ENCODE data around the gene UNC13C.

UNC13C gene

DNA sequence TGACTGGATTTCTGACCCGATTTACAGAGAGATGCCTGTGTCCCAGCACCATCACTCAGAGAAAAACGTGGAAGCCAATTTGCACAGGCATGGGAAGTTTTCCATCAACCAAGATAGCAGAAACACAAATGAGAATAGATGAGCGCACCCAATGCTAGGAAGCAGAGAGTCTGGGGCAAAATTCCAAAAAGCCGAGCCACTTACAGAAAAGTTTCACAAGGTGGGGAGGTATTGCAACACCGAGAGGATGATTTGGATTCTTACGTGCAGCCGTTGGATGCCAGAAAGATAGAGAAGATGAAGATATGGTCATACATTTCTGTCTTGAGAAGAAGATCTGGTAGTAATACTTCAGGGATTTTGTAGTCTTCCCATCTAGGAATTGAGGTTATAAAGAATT is 57.4 kb downstream of the UNC13C start:
- H2BK12ac ChIP-seq (ENCODE audit: low read length) = no peak overlapping the region
- no peak overlapping the region for H4K8ac ChIP-seq (ENCODE audit: low read depth, low read length)
- no peak overlapping the region for H3K4me2 ChIP-seq (ENCODE audit: low read length)
- no peak overlapping the region for H3K4ac ChIP-seq (ENCODE audit: low read depth, low read length)
- no peak overlapping the region for H3K27ac ChIP-seq (ENCODE audit: low read depth, low read length)
- H3K23ac ChIP-seq (ENCODE audit: low read length) = no peak overlapping the region
- H3K9ac ChIP-seq (ENCODE audit: low read length) = no peak overlapping the region
- H3K9me3 ChIP-seq (ENCODE audit: insufficient read depth, low read depth, low read length) = no peaks in the 10 kb centered on the region
- no peak overlapping the region for H3K4me3 ChIP-seq (ENCODE audit: low read depth, low read length)
- H2BK5ac ChIP-seq (ENCODE audit: low read depth, low read length, poor library complexity) = no peak overlapping the region
- no peaks in the 10 kb centered on the region for H3K4me1 ChIP-seq (ENCODE audit: control insufficient read depth in 1 of 2, insufficient read depth in 2 of 2, low read length in 2 of 2)
- no peak overlapping the region for H2BK120ac ChIP-seq (ENCODE audit: insufficient read depth, low read length, poor library complexity)
- no peak overlapping the region for H4K91ac ChIP-seq (ENCODE audit: low read depth, low read length)
- DNase-seq = peak; percentile 79 to 93
- WGBS (ENCODE audit: extremely low coverage, insufficient coverage, insufficient read length) = no CpG with 5 or more reads among the region's 7 CpGs
- H3K14ac ChIP-seq (ENCODE audit: low read length) = no peak overlapping the region
- no peaks in the 10 kb centered on the region for H3K79me1 ChIP-seq (ENCODE audit: low read length)
- H2AFZ ChIP-seq (ENCODE audit: insufficient read depth, low read length, poor library complexity) = no peak overlapping the region
- no peak overlapping the region for H2AK5ac ChIP-seq (ENCODE audit: low read length)
- no peaks in the 10 kb centered on the region for H3K36me3 ChIP-seq (ENCODE audit: control insufficient read depth in 1 of 2, insufficient read depth in 2 of 2, low read length in 2 of 2)
- no peaks in the 10 kb centered on the region for H3K79me2 ChIP-seq (ENCODE audit: control insufficient read depth, insufficient read depth, low read length, poor library complexity)
- no peak overlapping the region for H3K18ac ChIP-seq (ENCODE audit: low read length)
- H3K27me3 ChIP-seq (ENCODE audit: insufficient read depth, low read length) = no peaks in the 10 kb centered on the region
- H4K12ac ChIP-seq (ENCODE audit: low read depth, low read length) = no peak overlapping the region

DNA sequence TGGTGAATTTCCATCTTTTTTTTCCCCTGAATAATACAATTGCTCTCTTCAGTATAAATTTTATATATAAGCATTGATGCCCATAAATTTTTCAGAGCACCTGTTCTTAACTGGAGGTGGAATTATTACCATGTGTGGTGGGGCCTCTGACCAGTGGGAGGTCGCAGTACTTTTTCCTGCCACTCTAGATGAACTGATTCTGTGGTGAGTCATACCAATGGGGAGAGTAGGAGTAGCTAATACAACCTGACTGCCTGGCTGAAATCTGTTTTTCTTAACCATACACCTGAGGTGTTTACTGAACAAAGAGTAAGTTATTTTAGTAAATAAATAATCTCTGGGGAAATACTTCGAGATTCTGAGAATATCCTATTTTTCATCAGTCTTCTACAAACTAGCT is 67.2 kb downstream of the UNC13C start:
- Histone ChIP-seq H4K8ac (ENCODE audit: low read depth, low read length) (no peak overlapping the region), H3K79me2 (ENCODE audit: control insufficient read depth, insufficient read depth, low read length, poor library complexity) (no peaks in the 10 kb centered on the region), H2AK5ac (ENCODE audit: low read length) (no peak overlapping the region), H3K23ac (ENCODE audit: low read length) (no peak overlapping the region), H2AFZ (ENCODE audit: insufficient read depth, low read length, poor library complexity) (no peak overlapping the region), H3K9ac (ENCODE audit: low read length) (no peak overlapping the region), H3K27ac (ENCODE audit: low read depth, low read length) (no peak overlapping the region), H3K4ac (ENCODE audit: low read depth, low read length) (no peak overlapping the region), H3K27me3 (ENCODE audit: insufficient read depth, low read length) (no peaks in the 10 kb centered on the region), H4K12ac (ENCODE audit: low read depth, low read length) (no peak overlapping the region), H3K4me1 (ENCODE audit: control insufficient read depth in 1 of 2, insufficient read depth in 2 of 2, low read length in 2 of 2) (no peaks in the 10 kb centered on the region), H2BK120ac (ENCODE audit: insufficient read depth, low read length, poor library complexity) (no peak overlapping the region), H2BK5ac (ENCODE audit: low read depth, low read length, poor library complexity) (no peak overlapping the region), H4K91ac (ENCODE audit: low read depth, low read length) (no peak overlapping the region), H2BK12ac (ENCODE audit: low read length) (no peak overlapping the region), H3K79me1 (ENCODE audit: low read length) (no peaks in the 10 kb centered on the region), H3K14ac (ENCODE audit: low read length) (no peak overlapping the region), H3K18ac (ENCODE audit: low read length) (no peak overlapping the region), H3K36me3 (ENCODE audit: control insufficient read depth in 1 of 2, insufficient read depth in 2 of 2, low read length in 2 of 2) (no peaks in the 10 kb centered on the region), H3K4me3 (ENCODE audit: low read depth, low read length) (no peak overlapping the region), H3K9me3 (ENCODE audit: insufficient read depth, low read depth, low read length) (no peaks in the 10 kb centered on the region), H3K4me2 (ENCODE audit: low read length) (no peak overlapping the region)
- WGBS (ENCODE audit: extremely low coverage, insufficient coverage, insufficient read length) = no CpG with 5 or more reads among the region's 2 CpGs
- DNase-seq = no peak

DNA sequence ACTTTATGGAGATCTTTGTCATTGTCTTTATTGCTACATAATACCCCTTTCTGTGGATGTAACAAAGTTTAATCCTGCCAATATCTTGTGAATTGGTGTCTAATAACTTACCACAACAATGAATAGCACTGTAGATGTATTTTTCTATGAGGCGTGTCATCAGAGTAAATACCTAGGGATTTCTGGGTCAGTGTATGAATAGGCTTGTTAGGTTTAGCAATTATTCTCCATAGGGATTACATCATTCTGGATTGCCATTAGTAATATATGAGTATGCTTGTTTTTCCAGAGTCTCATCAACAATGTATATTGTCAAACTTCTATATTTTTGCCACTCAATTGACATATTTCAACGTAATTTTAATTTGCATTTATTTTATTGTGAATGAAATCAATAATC is 67.9 kb downstream of the UNC13C start:
- no peak for DNase-seq
- H3K36me3 ChIP-seq (ENCODE audit: control insufficient read depth in 1 of 2, insufficient read depth in 2 of 2, low read length in 2 of 2) = no peaks in the 10 kb centered on the region
- no peak overlapping the region for H4K91ac ChIP-seq (ENCODE audit: low read depth, low read length)
- H3K4me1 ChIP-seq (ENCODE audit: control insufficient read depth in 1 of 2, insufficient read depth in 2 of 2, low read length in 2 of 2) = no peaks in the 10 kb centered on the region
- H3K4ac ChIP-seq (ENCODE audit: low read depth, low read length) = no peak overlapping the region
- H2BK5ac ChIP-seq (ENCODE audit: low read depth, low read length, poor library complexity) = no peak overlapping the region
- no peaks in the 10 kb centered on the region for H3K9me3 ChIP-seq (ENCODE audit: insufficient read depth, low read depth, low read length)
- no peak overlapping the region for H3K23ac ChIP-seq (ENCODE audit: low read length)
- no peak overlapping the region for H4K12ac ChIP-seq (ENCODE audit: low read depth, low read length)
- no peak overlapping the region for H2BK120ac ChIP-seq (ENCODE audit: insufficient read depth, low read length, poor library complexity)
- no peaks in the 10 kb centered on the region for H3K27me3 ChIP-seq (ENCODE audit: insufficient read depth, low read length)
- no peak overlapping the region for H3K4me2 ChIP-seq (ENCODE audit: low read length)
- no peak overlapping the region for H3K27ac ChIP-seq (ENCODE audit: low read depth, low read length)
- no peaks in the 10 kb centered on the region for H3K79me2 ChIP-seq (ENCODE audit: control insufficient read depth, insufficient read depth, low read length, poor library complexity)
- H2AK5ac ChIP-seq (ENCODE audit: low read length) = no peak overlapping the region
- H3K9ac ChIP-seq (ENCODE audit: low read length) = no peak overlapping the region
- no peak overlapping the region for H3K4me3 ChIP-seq (ENCODE audit: low read depth, low read length)
- no CpG with 5 or more reads among the region's 2 CpGs for WGBS (ENCODE audit: extremely low coverage, insufficient coverage, insufficient read length)
- no peaks in the 10 kb centered on the region for H3K79me1 ChIP-seq (ENCODE audit: low read length)
- H4K8ac ChIP-seq (ENCODE audit: low read depth, low read length) = no peak overlapping the region
- H3K14ac ChIP-seq (ENCODE audit: low read length) = no peak overlapping the region
- H3K18ac ChIP-seq (ENCODE audit: low read length) = no peak overlapping the region
- no peak overlapping the region for H2AFZ ChIP-seq (ENCODE audit: insufficient read depth, low read length, poor library complexity)
- no peak overlapping the region for H2BK12ac ChIP-seq (ENCODE audit: low read length)

DNA sequence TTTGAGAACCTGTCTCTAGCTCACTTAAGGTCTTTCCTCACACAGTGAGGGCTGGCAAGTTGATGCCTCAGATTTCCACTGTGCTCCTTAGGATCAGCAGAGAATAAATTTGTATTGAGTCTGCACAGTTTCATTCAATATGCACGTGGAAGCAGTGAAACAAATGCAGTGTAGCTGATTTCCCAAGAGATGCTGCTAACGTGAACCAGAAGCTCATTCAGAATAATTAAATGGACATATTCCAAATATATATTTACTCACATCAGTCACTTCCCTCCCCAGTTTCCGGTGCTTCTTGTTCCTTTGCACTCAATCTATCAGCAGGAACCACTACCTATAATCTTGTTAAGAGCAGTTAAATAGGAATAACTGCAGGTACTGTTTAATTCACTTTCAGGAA is 86.1 kb downstream of the UNC13C start:
- no CpG with 5 or more reads among the region's 3 CpGs for WGBS (ENCODE audit: extremely low coverage, insufficient coverage, insufficient read length)
- H3K18ac ChIP-seq (ENCODE audit: low read length) = no peak overlapping the region
- no peaks in the 10 kb centered on the region for H3K36me3 ChIP-seq (ENCODE audit: control insufficient read depth in 1 of 2, insufficient read depth in 2 of 2, low read length in 2 of 2)
- H3K27me3 ChIP-seq (ENCODE audit: insufficient read depth, low read length) = no peaks in the 10 kb centered on the region
- no peak overlapping the region for H2AFZ ChIP-seq (ENCODE audit: insufficient read depth, low read length, poor library complexity)
- H3K23ac ChIP-seq (ENCODE audit: low read length) = no peak overlapping the region
- no peak overlapping the region for H2BK120ac ChIP-seq (ENCODE audit: insufficient read depth, low read length, poor library complexity)
- no peaks in the 10 kb centered on the region for H3K79me2 ChIP-seq (ENCODE audit: control insufficient read depth, insufficient read depth, low read length, poor library complexity)
- H3K4me2 ChIP-seq (ENCODE audit: low read length) = no peak overlapping the region
- no peak for DNase-seq
- no peak overlapping the region for H4K12ac ChIP-seq (ENCODE audit: low read depth, low read length)
- no peaks in the 10 kb centered on the region for H3K9me3 ChIP-seq (ENCODE audit: insufficient read depth, low read depth, low read length)
- no peak overlapping the region for H3K14ac ChIP-seq (ENCODE audit: low read length)
- no peak overlapping the region for H2BK12ac ChIP-seq (ENCODE audit: low read length)
- H4K91ac ChIP-seq (ENCODE audit: low read depth, low read length) = no peak overlapping the region
- no peak overlapping the region for H3K4me3 ChIP-seq (ENCODE audit: low read depth, low read length)
- H3K79me1 ChIP-seq (ENCODE audit: low read length) = peaks cover 2% of the 10 kb centered on the region
- H2AK5ac ChIP-seq (ENCODE audit: low read length) = no peak overlapping the region
- H4K8ac ChIP-seq (ENCODE audit: low read depth, low read length) = no peak overlapping the region
- no peak overlapping the region for H2BK5ac ChIP-seq (ENCODE audit: low read depth, low read length, poor library complexity)
- H3K9ac ChIP-seq (ENCODE audit: low read length) = no peak overlapping the region
- H3K27ac ChIP-seq (ENCODE audit: low read depth, low read length) = no peak overlapping the region
- peaks cover 0 to 3% of the 10 kb centered on the region in 2 experiments for H3K4me1 ChIP-seq (ENCODE audit: control insufficient read depth in 1 of 2, insufficient read depth in 2 of 2, low read length in 2 of 2)
- no peak overlapping the region for H3K4ac ChIP-seq (ENCODE audit: low read depth, low read length)

Data from trophoblast cell (in vitro differentiated cells and primary cell).